Adrenal gland (tissue), 19 donors: ENCODE data around the gene TSC22D2. TPM values are rescaled to one million over a fixed set of nuclear protein-coding genes. Genes with fewer than 3 reads are reported as not detected.

Source experiments
- DNase-seq, 7 donors: peaks; one replicate each; pipeline ENCODE4 v3.0.0-alpha.2; 2019 to 2020
- H3K27ac ChIP-seq, 5 donors: fragments of 200-600 bp; sonication (generic) in 4 of 5; 1 replicate in 3 of 5; 2 replicates in 2 of 5; pipeline versions ENCODE4 v1.5.1 to v1.8.0; 2016 to 2020; ENCODE audit warnings: mild to moderate bottlenecking in 1 of 5
- H3K27me3 ChIP-seq: fragments of 200-600 bp; 2 replicates; pipeline ENCODE4 v1.8.0; 2021
- H3K36me3 ChIP-seq, 2 donors: fragments of 200-600 bp; replicated peaks in 1 of 2; 1 replicate in 1 of 2; 2 replicates in 1 of 2; pipeline versions ENCODE4 v1.5.1 to v1.8.0; 2018 to 2022
- H3K4me1 ChIP-seq, 2 donors: fragments of 200-600 bp; replicated peaks in 1 of 2; 1 replicate in 1 of 2; 2 replicates in 1 of 2; pipeline versions ENCODE4 v1.5.1 to v1.8.0; 2018 to 2021
- H3K4me3 ChIP-seq, 4 donors: fragments of 200-600 bp; sonication (generic) in 3 of 4; one replicate each; pipeline ENCODE4 v1.5.1; 2016 to 2018
- H3K9me3 ChIP-seq, 3 donors: fragments of 200-600 bp; sonication (generic) in 1 of 3; replicated peaks in 1 of 3; 1 replicate in 2 of 3; 2 replicates in 1 of 3; pipeline versions ENCODE4 v1.5.1 to v1.8.0; 2016 to 2021
- CTCF ChIP-seq, 6 experiments: fragments of 450-650 bp in 4 of 6; fragments of 200-600 bp in 2 of 6; sonication (generic) in 1 of 6; IDR thresholded peaks; 1 replicate in 5 of 6; 2 replicates in 1 of 6; pipeline versions ENCODE4 v1.5.1 to v1.8.0; 2016 to 2021; ENCODE audit warnings: antibody characterized with exemption in 6 of 6, mild to moderate bottlenecking in 2 of 6, moderate library complexity in 1 of 6
- POLR2A ChIP-seq, 2 donors: fragments of 450-650 bp; IDR thresholded peaks; one replicate each; pipeline ENCODE4 v1.6.1; 2017; ENCODE audit warnings: antibody characterized with exemption in 2 of 2, mild to moderate bottlenecking in 2 of 2, moderate library complexity in 1 of 2
- WGBS, 4 donors: extraction: QIAGEN DNeasy Blood & Tissue Kit in 2 of 4; methylation state at CpG; one replicate each; pipeline versions ENCODE4 v1.1.5 to v1.1.7; 2013 to 2017; 5-methylcytosine and 5-hydroxymethylcytosine counted together
- intact Hi-C, 2 donors: fragments of 100-400 bp; cut with DNase I; formaldehyde crosslinking; loops; one replicate each; pipeline versions ENCODE4 v1.14.1 to v1.15.0; 2022 to 2023
- long read RNA-seq, 10 donors: library from polyadenylated mRNA in 3 of 10; unstranded in 2 of 10; stranded (forward) in 1 of 10; transcript quantifications; one replicate each; pipeline ENCODE4 v2.0.0 and lab custom pipeline, GENCODE V29; 2021 to 2026
- polyA plus RNA-seq, 3 donors: library from polyadenylated mRNA; stranded (reverse); fragments of 200-250 nt in 2 of 3; fragments of 350-450 nt in 1 of 3; fragmentation: Illumina TruSeq in 1 of 3; extraction: RNeasy Lipid Tissue Mini Kit (QIAGEN cat#74804) in 1 of 3; gene quantifications; one replicate each; pipeline ENCODE4 v1.2.3, GENCODE V29; 2013 to 2014
- total RNA-seq, 9 donors: library from RNA; depleted of rRNA in 4 of 9; stranded (reverse); fragments of >200 nt in 4 of 9; fragments of 120-200 nt in 1 of 9; fragmentation: NEBNext Ultra II Directional in 1 of 9; extraction: Animal tissue kit (Norgen Biotek cat#: 25700) in 1 of 9; gene quantifications; one replicate each; pipeline versions ENCODE4 v1.1.0 to v1.2.4, GENCODE V29; 2013 to 2023
- donor health status: healthy with polysubstance abuse.
- donor health status: Bipolar disorder and iron deficiency.
- donor health status: DM: yes; HTN: yes; CAD: no.
- donor health status: DM: no; HTN: no; CAD: no.
- donor health status: DM: no; HTN: no; CAD: no.
- donor health status: DM: yes; HTN: yes; CAD: no.

Gene TSC22D2
- total RNA-seq (10 to 100 TPM in 8 of 9 donors, 1 to 10 TPM in 1; 8.3 to 22.6 (median 18.7) TPM), polyA plus RNA-seq (10 to 100 TPM; 11.9 to 16.7 (median 15.8) TPM)
- long read RNA-seq, donor 1, transcript TSC22D2-203 (3 exons, 2,093 nt): major isoform, 5 of 7 reads
- long read RNA-seq, donor 1, partial matches to known transcripts: 0 of 7 reads
- long read RNA-seq, donor 1, other reads (novel, unspliced or antisense): 0 of 7 reads
- long read RNA-seq, donor 2, transcript TSC22D2-203 (3 exons, 2,093 nt): major isoform, 6 of 9 reads
- long read RNA-seq, donor 2, partial matches to known transcripts: 0 of 9 reads
- long read RNA-seq, donor 2, other reads (novel, unspliced or antisense): 0 of 9 reads
- long read RNA-seq, donor 3, full-length matches to known transcripts: 4 of 4 reads
- long read RNA-seq, donor 3, partial matches to known transcripts: 0 of 4 reads
- long read RNA-seq, donor 3, other reads (novel, unspliced or antisense): 0 of 4 reads
- long read RNA-seq, donor 4, full-length matches to known transcripts: 2 of 4 reads
- long read RNA-seq, donor 4, partial matches to known transcripts: 0 of 4 reads
- long read RNA-seq, donor 4, other reads (novel, unspliced or antisense): 2 of 4 reads
- long read RNA-seq, donor 5, transcript TSC22D2-203 (3 exons, 2,093 nt): major isoform, 18 of 22 reads
- long read RNA-seq, donor 5, partial matches to known transcripts: 0 of 22 reads
- long read RNA-seq, donor 5, other reads (novel, unspliced or antisense): 4 of 22 reads
- long read RNA-seq, donor 6, partial matches to known transcripts: 0 of 4 reads
- long read RNA-seq, donor 6, other reads (novel, unspliced or antisense): 2 of 4 reads
- long read RNA-seq, donor 7, partial matches to known transcripts: 0 of 2 reads
- long read RNA-seq, donor 7, other reads (novel, unspliced or antisense): 0 of 2 reads
- long read RNA-seq, donor 8, transcript TSC22D2-203 (3 exons, 2,093 nt): major isoform, 8 of 9 reads
- long read RNA-seq, donor 8, partial matches to known transcripts: 0 of 9 reads
- long read RNA-seq, donor 8, other reads (novel, unspliced or antisense): 0 of 9 reads
- long read RNA-seq, donor 9, transcript TSC22D2-202 (2 exons, 930 nt): major isoform, 5 of 8 reads
- long read RNA-seq, donor 9, partial matches to known transcripts: 0 of 8 reads
- long read RNA-seq, donor 9, other reads (novel, unspliced or antisense): 0 of 8 reads
- long read RNA-seq, donor 10, partial matches to known transcripts: 9 of 14 reads
- long read RNA-seq, donor 10, other reads (novel, unspliced or antisense): 0 of 14 reads

- TF ChIP-seq CTCF (IDR thresholded peaks at IDR 0.05) (no peak), POLR2A (IDR thresholded peaks at IDR 0.05) (peak; percentile 97 to 99)
- Histone ChIP-seq H3K27ac (peak within 1 kb of the TSS; percentile 98 to 100 (median 99)), H3K27me3 (no peaks in the 10 kb centered on the region), H3K4me3 (peak within 1 kb of the TSS; percentile 63 to 90 (median 76)), H3K9me3 (no peaks in the 10 kb centered on the region), H3K36me3 (no peaks in the 10 kb centered on the region), H3K4me1 (peaks cover 10 to 32% of the 10 kb centered on the region in 2 donors)
- DNase-seq: peak; percentile 94 to 98 (median 97)
- intact Hi-C loops: no loop called here
- WGBS, 4 donors: 0% methylated on average over 16 to 102 of the region's 102 CpGs
Measured at GRCh38 chr3:150408221-150409124, at the start of gene TSC22D2. TSC22D2 (plus strand) TSS chr3:150408298; CDS start chr3:150409351, 1,053 bp downstream.

- no peaks in the 10 kb centered on the region for H3K4me1 ChIP-seq
- H3K4me3 ChIP-seq: no peak overlapping the region
- intact Hi-C loops: no loop called here
- TF ChIP-seq CTCF (IDR thresholded peaks at IDR 0.05): no peak
- TF ChIP-seq POLR2A (IDR thresholded peaks at IDR 0.05): no peak
- H3K9me3 ChIP-seq: no peaks in the 10 kb centered on the region
- DNase-seq: no peak
- H3K27ac ChIP-seq: no peak overlapping the region
- no peaks in the 10 kb centered on the region for H3K36me3 ChIP-seq
- H3K27me3 ChIP-seq: no peaks in the 10 kb centered on the region
- 83 to 90% (median 86%) methylated on average over 2 of the region's 2 CpGs for WGBS, 4 donors
Measured at GRCh38 chr3:150359381-150359780, 48.7 kb upstream of the TSC22D2 start.

GRCh38 chr3:150360966-150361365 lies 47.1 kb upstream of the TSC22D2 start:
- H3K36me3 ChIP-seq: no peaks in the 10 kb centered on the region
- H3K4me3 ChIP-seq: no peak overlapping the region
- H3K4me1 ChIP-seq: no peaks in the 10 kb centered on the region
- no peaks in the 10 kb centered on the region for H3K27me3 ChIP-seq
- H3K27ac ChIP-seq: no peak overlapping the region
- H3K9me3 ChIP-seq: no peaks in the 10 kb centered on the region
- TF ChIP-seq POLR2A (IDR thresholded peaks at IDR 0.05): no peak
- TF ChIP-seq CTCF (IDR thresholded peaks at IDR 0.05): no peak
- intact Hi-C loops: no loop called here
- WGBS, 4 donors: 91 to 96% (median 93%) methylated on average over 3 of the region's 3 CpGs
- no peak for DNase-seq
